ENCODE measurements around the gene IFT88.
A peak's percentile ranks its signal among the peaks of the same experiment; 100 is the strongest.

IFT88 gene

GRCh38 chr13:20696073-20696472, 129.1 kb downstream of the IFT88 start:
- no peak for DNase-seq

DNA sequence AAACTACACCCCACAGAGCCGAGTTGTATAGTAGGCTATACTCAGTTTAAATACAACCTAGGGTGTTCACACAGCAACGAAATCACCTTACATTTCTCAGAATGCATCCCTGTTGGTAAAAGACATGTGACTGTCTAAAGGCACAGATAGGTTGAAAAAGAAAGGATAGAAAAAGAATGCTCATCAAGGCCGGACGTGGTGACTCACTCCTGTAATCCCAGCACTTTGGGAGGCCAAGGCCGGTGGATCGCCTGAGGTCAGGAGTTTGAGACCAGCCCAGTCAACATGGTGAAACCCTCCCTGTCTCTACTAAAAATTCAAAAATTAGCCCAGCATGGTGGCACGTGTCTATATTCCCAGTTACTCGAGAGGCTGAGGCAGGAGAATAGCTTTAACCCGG, 132.8 kb downstream of the IFT88 start:
- no peak for DNase-seq

DNA sequence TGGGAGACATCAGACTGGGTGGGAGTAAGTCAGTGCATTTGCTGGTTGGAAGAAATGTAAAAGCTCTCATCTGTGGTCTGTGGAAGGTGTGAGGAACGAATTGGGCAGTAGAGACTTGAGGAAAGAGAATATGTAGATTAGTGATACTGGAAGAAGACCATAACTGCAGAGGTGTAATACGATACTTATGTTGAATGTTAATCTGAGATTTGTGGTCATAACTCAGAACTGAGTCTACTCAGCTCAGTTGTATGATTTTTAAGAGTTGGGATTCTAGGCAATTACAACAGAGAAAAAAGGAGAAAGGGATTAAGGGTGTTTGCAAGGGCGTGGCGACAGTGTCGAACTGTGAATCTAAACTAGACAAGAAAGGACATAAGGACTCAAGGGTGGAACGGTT, 133.3 kb downstream of the IFT88 start:
- DNase-seq, result no peak

GRCh38 chr13:20701461-20701860, 134.5 kb downstream of the IFT88 start:
- no peak for DNase-seq

GRCh38 chr13:20702530-20702914, 135.6 kb downstream of the IFT88 start:
- DNase-seq, result no peak

DNA sequence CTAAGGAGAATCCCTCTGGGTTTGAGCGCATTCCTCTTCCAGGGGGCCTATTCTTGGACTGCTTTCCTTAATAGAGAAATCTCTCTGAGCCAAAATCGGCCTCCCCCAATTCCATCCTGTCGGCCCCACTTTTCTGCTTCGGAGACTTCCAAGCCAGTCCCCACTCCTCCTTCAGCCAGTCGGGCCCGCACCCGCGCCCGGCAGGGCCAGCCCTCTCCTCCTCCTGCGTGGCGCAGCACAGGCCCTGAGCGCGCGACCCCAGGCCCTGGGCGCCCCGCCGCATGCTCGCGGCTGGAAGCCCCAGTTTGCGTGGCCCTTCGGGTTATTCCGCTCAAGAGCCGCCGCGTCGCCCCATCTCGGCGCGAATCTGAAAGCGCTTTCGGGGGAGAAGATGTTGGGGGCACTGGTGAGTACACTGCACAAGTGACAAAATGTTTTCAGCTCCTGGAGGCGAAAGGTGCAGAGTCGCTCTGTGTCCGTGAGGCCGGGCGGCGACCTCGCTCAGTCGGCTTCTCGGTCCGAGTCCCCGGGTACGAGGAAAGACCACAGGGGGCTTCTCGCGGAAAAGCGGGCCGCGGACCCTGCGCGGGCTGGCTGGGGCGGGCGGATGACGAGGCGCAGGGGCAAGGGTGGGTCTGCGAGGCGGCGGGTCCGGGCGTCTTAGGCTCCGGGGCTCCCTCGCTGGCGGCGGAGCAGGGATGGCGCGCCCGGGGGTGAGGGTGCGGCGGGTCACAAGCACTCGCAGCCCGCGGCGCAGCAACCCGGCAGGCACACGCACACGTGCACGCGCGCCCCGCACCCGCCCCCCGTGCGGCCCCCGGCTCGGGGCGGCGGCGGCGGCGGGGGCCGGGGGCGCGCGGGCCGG, 136.2 kb downstream of the IFT88 start, which contains the start of gene IL17D:
Gene IL17D, plus strand, starts transcription at position 785 of the 865 bp plus-strand sequence. CDS start 303 bp downstream, outside the sequence.
- DNase-seq, result peak; percentile 67

DNA sequence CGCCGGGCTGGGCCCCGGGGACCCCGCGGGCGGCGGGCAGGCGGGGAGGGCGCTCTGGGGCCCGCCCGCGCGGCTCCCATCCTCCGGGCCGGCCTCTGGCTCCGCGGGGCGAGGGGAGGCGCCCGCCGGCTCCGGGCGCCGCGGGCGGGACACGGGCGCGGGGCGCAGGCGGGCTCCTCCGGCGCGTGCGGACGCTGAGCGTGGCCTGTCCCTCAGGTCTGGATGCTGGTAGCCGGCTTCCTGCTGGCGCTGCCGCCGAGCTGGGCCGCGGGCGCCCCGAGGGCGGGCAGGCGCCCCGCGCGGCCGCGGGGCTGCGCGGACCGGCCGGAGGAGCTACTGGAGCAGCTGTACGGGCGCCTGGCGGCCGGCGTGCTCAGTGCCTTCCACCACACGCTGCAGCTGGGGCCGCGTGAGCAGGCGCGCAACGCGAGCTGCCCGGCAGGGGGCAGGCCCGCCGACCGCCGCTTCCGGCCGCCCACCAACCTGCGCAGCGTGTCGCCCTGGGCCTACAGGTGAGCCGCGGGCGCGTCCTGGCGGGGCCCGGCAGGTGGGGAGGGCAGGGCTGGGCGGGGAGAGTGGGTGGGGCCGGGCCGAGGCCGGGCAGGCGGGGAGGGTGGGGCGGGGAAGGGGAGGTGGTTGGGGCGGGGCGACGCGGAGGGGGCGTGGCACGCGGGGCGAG, 137.0 kb downstream of the IFT88 start:
- peak; percentile 22 for DNase-seq

- DNase-seq, result no peak
Observed at GRCh38 chr13:20704459-20705069, 137.6 kb downstream of the IFT88 start.

DNA sequence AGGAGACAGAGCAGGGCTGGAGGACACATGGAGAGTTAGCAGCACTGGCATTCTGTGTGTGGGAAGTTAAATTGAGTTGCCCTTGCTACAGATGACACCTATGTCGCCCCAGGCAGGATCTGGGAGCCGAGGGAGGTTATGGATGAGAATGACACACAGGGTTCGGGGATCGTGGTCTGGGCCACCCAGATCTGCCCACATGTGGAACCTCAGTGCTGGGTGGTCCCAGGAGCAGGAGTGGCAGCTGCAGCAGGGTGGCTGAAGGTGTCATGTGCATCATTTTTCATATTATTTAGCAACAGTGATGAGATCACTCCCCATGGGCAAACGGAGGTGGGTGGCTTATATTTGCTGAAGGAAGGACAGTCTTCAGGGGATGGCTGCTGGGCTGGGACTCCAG, 139.7 kb downstream of the IFT88 start:
- DNase-seq, result no peak

DNA sequence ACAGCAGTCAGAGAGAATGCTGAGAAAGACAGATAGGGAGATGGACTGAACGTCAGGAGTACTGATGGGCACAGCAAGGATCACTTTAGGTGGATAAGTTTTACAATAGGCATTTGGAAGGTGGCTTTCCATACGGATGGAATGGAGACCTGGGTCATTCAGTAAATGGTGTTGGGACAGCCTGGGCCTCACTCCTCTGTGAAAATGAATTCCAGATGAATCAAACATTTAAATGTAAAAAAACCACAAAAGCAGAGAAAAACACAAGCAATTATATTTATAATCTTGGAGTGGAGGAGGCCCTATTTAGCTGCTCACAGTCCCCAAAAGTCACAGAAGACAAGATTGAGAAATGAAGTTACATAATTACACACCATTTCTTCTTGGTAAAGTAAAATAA, 141.3 kb downstream of the IFT88 start:
- no peak for DNase-seq

- no peak for DNase-seq
Observed at GRCh38 chr13:20709369-20709768, 142.4 kb downstream of the IFT88 start.

GRCh38 chr13:20709782-20710181, 142.8 kb downstream of the IFT88 start:
- no peak for DNase-seq

DNA sequence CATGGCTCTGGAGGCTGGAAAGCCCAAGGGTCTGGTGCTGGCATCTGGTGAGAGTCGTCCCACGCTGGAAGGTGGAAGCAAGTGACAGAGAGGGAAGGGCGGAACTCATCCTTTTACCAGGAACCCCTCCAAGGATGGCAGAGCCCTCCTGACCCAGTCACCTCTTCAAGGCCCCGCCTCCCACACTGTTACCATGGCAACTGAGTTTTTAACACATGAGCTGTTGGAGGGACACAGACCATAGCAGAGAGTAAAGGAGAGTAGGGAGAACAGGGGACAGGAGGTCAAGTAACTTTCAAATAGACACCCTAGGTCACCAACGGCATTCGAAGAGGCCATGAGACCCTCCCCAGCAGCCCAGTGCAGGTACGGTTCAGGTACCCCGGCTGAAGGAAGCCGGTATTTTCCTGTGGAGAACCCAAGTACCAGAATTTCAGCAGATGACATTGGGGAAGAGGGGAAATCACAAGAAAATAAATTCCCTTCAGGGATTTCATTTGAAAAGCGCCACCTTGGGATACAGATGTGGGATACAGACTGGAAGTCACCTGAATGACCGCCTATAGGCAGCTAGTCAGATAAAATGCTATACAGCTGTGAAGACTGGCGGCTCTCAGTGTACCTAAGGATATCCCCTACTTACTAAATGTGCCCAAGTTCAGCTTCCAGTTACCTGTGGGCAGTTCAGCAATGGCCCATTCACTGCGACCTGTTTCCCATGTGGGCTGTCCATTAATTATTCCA, 144.5 kb downstream of the IFT88 start:
- no peak for DNase-seq

GRCh38 chr13:20713014-20713376, 146.0 kb downstream of the IFT88 start:
- DNase-seq, result no peak

GRCh38 chr13:20713751-20714150, 146.8 kb downstream of the IFT88 start:
- no peak for DNase-seq

GRCh38 chr13:20714161-20714560, 147.2 kb downstream of the IFT88 start:
- DNase-seq, result no peak

- DNase-seq, result no peak
Observed at GRCh38 chr13:20714563-20715329, 147.8 kb downstream of the IFT88 start.

DNA sequence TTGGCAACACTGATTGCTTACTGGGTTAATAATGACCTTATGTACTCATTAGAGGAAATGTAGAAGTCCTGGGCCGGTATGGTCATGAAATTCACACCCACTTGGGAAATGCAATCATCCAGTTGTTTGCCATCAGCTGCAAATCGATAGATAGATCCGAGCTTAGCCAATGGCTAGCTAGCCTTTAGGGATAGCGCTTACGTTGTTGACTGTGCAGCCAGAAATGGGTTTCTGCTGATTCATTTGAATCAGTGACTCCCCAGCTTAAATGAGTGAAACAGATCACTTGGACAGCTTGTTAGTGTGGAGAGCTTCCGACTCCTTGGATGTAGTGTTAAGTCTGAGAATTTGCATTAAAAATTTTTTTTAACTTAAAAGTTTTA, 148.4 kb downstream of the IFT88 start:
- DNase-seq, result no peak

DNA sequence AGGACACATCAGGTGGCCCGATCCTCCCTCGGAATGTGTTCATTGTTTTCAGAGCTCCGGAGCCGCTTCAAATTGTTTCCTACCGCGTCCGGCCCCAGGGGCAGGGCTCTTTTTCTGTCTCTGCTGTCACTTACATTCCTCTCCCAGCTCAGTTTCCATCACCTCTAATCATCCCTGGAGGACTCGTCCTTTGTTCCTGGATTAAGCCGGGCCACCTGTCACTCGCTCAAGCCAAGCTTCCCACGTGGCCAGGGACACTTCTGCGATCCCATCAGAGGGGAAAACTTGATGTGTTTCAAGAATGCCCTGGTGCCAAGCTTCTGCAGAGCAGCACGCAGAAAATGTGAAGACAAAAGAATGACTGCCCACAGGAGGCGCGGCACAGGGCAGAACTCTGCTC, 150.0 kb downstream of the IFT88 start:
- no peak for DNase-seq

DNA sequence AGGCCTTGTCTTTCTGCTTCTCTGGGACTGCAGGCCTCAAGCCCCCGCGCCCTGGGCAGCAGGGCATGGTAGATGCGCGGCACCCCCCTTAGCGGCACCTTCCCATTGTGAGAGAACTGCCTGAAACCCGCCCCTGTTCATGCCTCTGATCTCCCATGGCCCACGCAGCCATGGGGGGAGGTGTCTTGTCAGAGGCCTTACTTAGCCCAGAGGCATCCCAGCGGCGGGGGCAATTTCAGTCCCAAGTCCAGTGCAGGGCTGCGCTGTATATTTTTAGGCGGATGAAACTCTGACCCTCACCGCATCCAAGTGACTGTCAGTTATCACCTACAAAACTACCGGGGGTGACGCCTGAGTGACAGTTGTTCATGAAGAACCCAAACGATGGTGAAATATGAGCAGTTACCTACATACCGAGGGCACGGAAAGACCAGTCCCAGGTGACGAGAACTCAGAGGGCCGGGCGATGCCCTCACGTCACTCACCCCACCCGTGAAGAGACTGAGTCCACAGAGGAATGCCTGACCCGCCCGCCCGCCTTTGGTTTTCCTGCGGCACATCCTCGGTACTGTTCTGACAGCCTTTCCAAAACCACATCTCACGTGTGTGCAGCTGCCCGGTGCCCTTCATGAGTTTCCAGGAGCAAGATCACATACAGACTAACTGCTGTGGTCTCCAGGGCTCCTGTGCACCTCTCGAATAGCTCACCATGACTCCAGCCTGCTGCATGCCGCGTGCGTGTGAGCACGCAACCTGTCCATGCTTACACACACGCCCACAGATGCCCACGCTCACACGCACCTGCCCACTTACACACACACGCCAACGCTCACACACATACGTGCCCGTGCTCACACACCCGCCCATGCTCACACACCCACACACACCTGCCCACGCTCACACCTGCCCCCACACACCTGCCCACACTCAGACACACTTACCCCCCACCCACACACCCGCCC, 150.9 kb downstream of the IFT88 start:
- DNase-seq, result no peak

DNA sequence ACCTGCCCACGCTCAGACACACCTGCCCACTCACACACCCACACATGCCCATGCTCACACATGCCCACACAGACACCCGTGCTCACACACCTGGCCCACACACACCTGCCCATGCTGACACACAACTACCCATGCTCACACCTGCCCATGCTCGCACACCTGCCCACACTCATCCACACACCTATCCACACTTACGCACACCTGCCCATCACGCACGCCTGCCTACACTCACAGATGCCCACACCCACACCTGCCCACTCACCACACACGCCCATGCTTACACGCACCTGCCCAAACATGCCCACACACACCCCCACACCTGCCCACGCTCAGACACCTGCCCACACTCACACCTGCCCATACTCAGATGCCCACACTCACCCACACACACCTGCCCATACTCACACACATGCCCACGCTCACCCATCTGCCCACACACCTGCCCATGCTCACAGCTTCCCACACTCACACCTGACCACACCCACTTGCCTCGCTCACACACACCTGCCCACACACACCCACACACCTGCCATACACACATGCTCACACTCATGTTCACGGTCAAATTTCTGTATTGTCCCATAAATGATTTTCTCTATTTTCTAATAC, 152.1 kb downstream of the IFT88 start:
- DNase-seq, result no peak

Measured in KG1 (cell line).